Measurements from ENCODE around the gene ACOX1. TPM values are rescaled to one million over a fixed set of nuclear protein-coding genes. Genes with fewer than 3 reads are reported as not detected.

The ACOX1 gene
- polyA plus RNA-seq, 1 donor (not counting 4 experiments of a cell fraction or from before 2014, with no cell fraction given): 31.8 TPM

DNA sequence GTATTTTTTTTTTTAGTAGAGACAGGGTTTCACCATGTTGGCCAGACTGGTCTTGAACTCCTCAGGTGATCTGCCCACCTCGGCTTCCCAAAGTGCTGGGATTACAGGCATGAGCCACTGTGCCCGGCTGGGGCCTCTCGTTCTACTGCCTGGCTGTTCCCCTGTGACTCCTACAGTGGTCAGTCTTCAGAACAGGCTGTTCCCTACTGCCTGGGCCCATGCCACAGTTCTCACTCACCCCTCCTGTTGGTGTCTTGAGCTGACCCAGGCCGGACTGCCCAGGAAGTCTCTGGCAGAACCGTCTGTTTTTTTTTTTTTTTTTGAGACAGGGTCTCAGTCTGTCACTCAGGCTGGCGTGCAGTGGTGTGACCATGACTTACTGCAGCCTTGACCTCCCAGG, 24.9 kb upstream of the ACOX1 start:
- DNase-seq (ENCODE audit: low read depth, low spot score) (no peak), FAIRE-seq (no peak)
- Histone ChIP-seq H4K20me1 (ENCODE audit: control insufficient read depth, extremely low read depth, insufficient read depth, low read length) (no peaks in the 10 kb centered on the region), H3K4me3 (ENCODE audit: control insufficient read depth in 2 of 3, extremely low read depth in 1 of 3, insufficient read depth in 2 of 3, low read depth in 1 of 3, low read length in 3 of 3) (no peak overlapping the region), H3K27ac (ENCODE audit: control insufficient read depth, insufficient read depth, low read length) (no peak overlapping the region), H3K9me3 (ENCODE audit: control insufficient read depth, low read depth, low read length) (no peaks in the 10 kb centered on the region), H3K36me3 (ENCODE audit: control insufficient read depth in 2 of 2, extremely low read depth in 1 of 2, insufficient read depth in 2 of 2, low read length in 2 of 2) (peaks cover 12% of the 10 kb centered on the region in 2 experiments), H3K9me1 (ENCODE audit: control insufficient read depth, extremely low read depth, insufficient read depth, low read length) (no peaks in the 10 kb centered on the region), H3K79me2 (ENCODE audit: control insufficient read depth, insufficient read depth, low read length) (no peaks in the 10 kb centered on the region), H3K9ac (ENCODE audit: control insufficient read depth, extremely low read depth, insufficient read depth, low read length) (no peak overlapping the region), H3K4me1 (ENCODE audit: control insufficient read depth, extremely low read depth, insufficient read depth, low read length) (peaks cover 4% of the 10 kb centered on the region), H2AFZ (ENCODE audit: control insufficient read depth, low read length) (no peak overlapping the region), H3K27me3 (ENCODE audit: control insufficient read depth, extremely low read depth, insufficient read depth, low read length) (no peaks in the 10 kb centered on the region), H3K4me2 (ENCODE audit: control insufficient read depth, extremely low read depth, insufficient read depth, low read depth, low read length) (no peak overlapping the region)
- no peak for TF ChIP-seq EZH2 (IDR thresholded peaks at IDR 0.05; ENCODE audit: low read length)
- TF ChIP-seq, protein P1, sequence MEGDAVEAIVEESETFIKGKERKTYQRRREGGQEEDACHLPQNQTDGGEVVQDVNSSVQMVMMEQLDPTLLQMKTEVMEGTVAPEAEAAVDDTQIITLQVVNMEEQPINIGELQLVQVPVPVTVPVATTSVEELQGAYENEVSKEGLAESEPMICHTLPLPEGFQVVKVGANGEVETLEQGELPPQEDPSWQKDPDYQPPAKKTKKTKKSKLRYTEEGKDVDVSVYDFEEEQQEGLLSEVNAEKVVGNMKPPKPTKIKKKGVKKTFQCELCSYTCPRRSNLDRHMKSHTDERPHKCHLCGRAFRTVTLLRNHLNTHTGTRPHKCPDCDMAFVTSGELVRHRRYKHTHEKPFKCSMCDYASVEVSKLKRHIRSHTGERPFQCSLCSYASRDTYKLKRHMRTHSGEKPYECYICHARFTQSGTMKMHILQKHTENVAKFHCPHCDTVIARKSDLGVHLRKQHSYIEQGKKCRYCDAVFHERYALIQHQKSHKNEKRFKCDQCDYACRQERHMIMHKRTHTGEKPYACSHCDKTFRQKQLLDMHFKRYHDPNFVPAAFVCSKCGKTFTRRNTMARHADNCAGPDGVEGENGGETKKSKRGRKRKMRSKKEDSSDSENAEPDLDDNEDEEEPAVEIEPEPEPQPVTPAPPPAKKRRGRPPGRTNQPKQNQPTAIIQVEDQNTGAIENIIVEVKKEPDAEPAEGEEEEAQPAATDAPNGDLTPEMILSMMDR (optimal IDR thresholded peaks at IDR 0.05 in 1 of 3, IDR thresholded peaks at IDR 0.05 in 1 of 3, conservative IDR thresholded peaks at IDR 0.05 in 1 of 3; ENCODE audit: extremely low read depth in 1 of 3, insufficient read depth in 2 of 3, low read length in 3 of 3): no peak
- dilution Hi-C loops (cut with MboI; ENCODE audit: extremely low pct_ligation_motif_present, low sequenced_read_pairs): no loop called here

DNA sequence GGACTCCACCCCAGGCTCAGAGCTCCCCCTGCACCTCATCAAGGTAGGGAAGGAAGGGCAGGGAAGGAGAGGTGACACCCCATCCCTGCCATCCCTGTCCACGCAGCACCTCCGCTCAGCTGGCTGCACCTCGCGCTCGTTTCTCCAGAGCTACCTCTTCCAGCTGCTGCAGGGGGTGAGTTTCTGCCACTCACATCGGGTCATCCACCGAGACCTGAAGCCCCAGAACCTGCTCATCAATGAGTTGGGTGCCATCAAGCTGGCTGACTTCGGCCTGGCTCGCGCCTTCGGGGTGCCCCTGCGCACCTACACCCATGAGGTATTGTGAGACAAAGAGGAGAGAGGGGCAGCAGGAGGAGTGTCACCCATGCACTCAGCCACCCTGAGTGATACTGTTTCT, 23.1 kb upstream of the ACOX1 start:
- DNase-seq (ENCODE audit: low read depth, low spot score) (no peak), FAIRE-seq (no peak)
- Histone ChIP-seq H3K27ac (ENCODE audit: control insufficient read depth, insufficient read depth, low read length) (no peak overlapping the region), H2AFZ (ENCODE audit: control insufficient read depth, low read length) (no peak overlapping the region), H3K9me3 (ENCODE audit: control insufficient read depth, low read depth, low read length) (no peaks in the 10 kb centered on the region), H3K4me2 (ENCODE audit: control insufficient read depth, extremely low read depth, insufficient read depth, low read depth, low read length) (no peak overlapping the region), H4K20me1 (ENCODE audit: control insufficient read depth, extremely low read depth, insufficient read depth, low read length) (no peaks in the 10 kb centered on the region), H3K9me1 (ENCODE audit: control insufficient read depth, extremely low read depth, insufficient read depth, low read length) (peaks cover 2% of the 10 kb centered on the region), H3K27me3 (ENCODE audit: control insufficient read depth, extremely low read depth, insufficient read depth, low read length) (no peaks in the 10 kb centered on the region), H3K36me3 (ENCODE audit: control insufficient read depth in 2 of 2, extremely low read depth in 1 of 2, insufficient read depth in 2 of 2, low read length in 2 of 2) (peaks cover 7% of the 10 kb centered on the region in 2 experiments), H3K9ac (ENCODE audit: control insufficient read depth, extremely low read depth, insufficient read depth, low read length) (no peak overlapping the region), H3K4me1 (ENCODE audit: control insufficient read depth, extremely low read depth, insufficient read depth, low read length) (peaks cover 11% of the 10 kb centered on the region), H3K4me3 (ENCODE audit: control insufficient read depth in 2 of 3, extremely low read depth in 1 of 3, insufficient read depth in 2 of 3, low read depth in 1 of 3, low read length in 3 of 3) (no peak overlapping the region), H3K79me2 (ENCODE audit: control insufficient read depth, insufficient read depth, low read length) (no peaks in the 10 kb centered on the region)
- dilution Hi-C loops (cut with MboI; ENCODE audit: extremely low pct_ligation_motif_present, low sequenced_read_pairs): no loop called here
- no peak for TF ChIP-seq EZH2 (IDR thresholded peaks at IDR 0.05; ENCODE audit: low read length)
- TF ChIP-seq, protein P1 (optimal IDR thresholded peaks at IDR 0.05 in 1 of 3, IDR thresholded peaks at IDR 0.05 in 1 of 3, conservative IDR thresholded peaks at IDR 0.05 in 1 of 3; ENCODE audit: extremely low read depth in 1 of 3, insufficient read depth in 2 of 3, low read length in 3 of 3): no peak
